Naive thymus-derived CD4-positive, alpha-beta T cell (primary cell): ENCODE results near the gene HSFX4. TPM values are rescaled to one million over a fixed set of nuclear protein-coding genes. Genes with fewer than 3 reads are reported as not detected.
"Not testable (repeated sequence)": the region's sequence is repeated elsewhere in the genome, so short reads cannot be mapped to it uniquely, and the experiment has no call there.

ENCODE experiments used
- ATAC-seq: fragments of 150-1000 bp; cut with Tn5 transposase; 2 replicates; pipeline ENCODE4 v1.10.0; 2021; ENCODE audit warnings: mild to moderate bottlenecking, moderate library complexity
- CTCF ChIA-PET: fragments of 350-600 bp; sonication (Branson Sonifier 250); formaldehyde crosslinking; loops from one replicate; lab custom pipeline; 2021; ENCODE audit warnings: antibody characterized with exemption; lab: Charles Lee
- POLR2A ChIA-PET: fragments of 350-600 bp; sonication (Branson Sonifier 250); formaldehyde crosslinking; loops from one replicate; lab custom pipeline; 2021; ENCODE audit warnings: antibody characterized with exemption, inconsistent platforms; lab: Charles Lee
- DNase-seq, 9 donors: peaks; one replicate each; pipeline versions ENCODE4 v3.0.0 to v3.0.0-alpha.2; 2020 to 2022; ENCODE audit warnings: mixed read lengths in 1 of 9
- H3K27ac ChIP-seq: one replicate; pipeline ENCODE4 v1.7.0; 2013; ENCODE audit warnings: mild to moderate bottlenecking, low read depth, low read length, moderate library complexity
- H3K27me3 ChIP-seq, 2 donors: one replicate each; pipeline ENCODE4 v1.7.0; 2013; ENCODE audit warnings: low read length in 2 of 2, mild to moderate bottlenecking in 2 of 2, moderate library complexity in 2 of 2; ENCODE audit not compliant: control insufficient read depth in 2 of 2, insufficient read depth in 2 of 2
- H3K36me3 ChIP-seq, 3 experiments: 1 replicate in 2 of 3; 2 replicates in 1 of 3; pipeline ENCODE4 v1.7.0; 2013; ENCODE audit warnings: low read length in 3 of 3, mild to moderate bottlenecking in 3 of 3, moderate library complexity in 1 of 3; ENCODE audit not compliant: insufficient read depth in 3 of 3, control insufficient read depth in 2 of 3
- H3K4me1 ChIP-seq, 2 donors: one replicate each; pipeline ENCODE4 v1.7.0; 2013; ENCODE audit warnings: low read length in 2 of 2, mild to moderate bottlenecking in 2 of 2, moderate library complexity in 1 of 2; ENCODE audit not compliant: control insufficient read depth in 2 of 2, insufficient read depth in 2 of 2
- H3K4me3 ChIP-seq: 2 replicates; pipeline ENCODE4 v1.7.0; 2013; ENCODE audit warnings: mild to moderate bottlenecking, low read length
- H3K9me3 ChIP-seq, 3 experiments: 1 replicate in 2 of 3; 2 replicates in 1 of 3; pipeline ENCODE4 v1.7.0; 2013; ENCODE audit warnings: low read length in 3 of 3; ENCODE audit not compliant: control insufficient read depth in 2 of 3
- H3K27ac Mint-ChIP-seq, 9 donors: one replicate each; pipeline ENCODE4 v1.8.0; 2020 to 2022; ENCODE audit warnings: mixed read lengths in 9 of 9, mild to moderate bottlenecking in 8 of 9, moderate library complexity in 5 of 9, inconsistent platforms in 2 of 9
- H3K27me3 Mint-ChIP-seq, 5 donors: one replicate each; pipeline ENCODE4 v1.8.0; 2021 to 2022; ENCODE audit warnings: mixed read lengths in 5 of 5, mild to moderate bottlenecking in 1 of 5
- H3K36me3 Mint-ChIP-seq, 5 donors: one replicate each; pipeline ENCODE4 v1.8.0; 2020 to 2022; ENCODE audit warnings: mixed read lengths in 5 of 5, mild to moderate bottlenecking in 3 of 5, inconsistent platforms in 1 of 5
- H3K4me1 Mint-ChIP-seq, 7 donors: one replicate each; pipeline ENCODE4 v1.8.0; 2020 to 2022; ENCODE audit warnings: mixed read lengths in 7 of 7, mild to moderate bottlenecking in 3 of 7, inconsistent platforms in 1 of 7
- H3K4me3 Mint-ChIP-seq, 10 donors: one replicate each; pipeline ENCODE4 v1.8.0; 2020 to 2022; ENCODE audit warnings: mild to moderate bottlenecking in 10 of 10, mixed read lengths in 10 of 10, moderate library complexity in 6 of 10, inconsistent platforms in 2 of 10
- H3K9me3 Mint-ChIP-seq, 11 donors: one replicate each; pipeline ENCODE4 v1.8.0; 2020 to 2022; ENCODE audit warnings: mixed read lengths in 11 of 11, mild to moderate bottlenecking in 4 of 11, inconsistent platforms in 1 of 11, moderate library complexity in 1 of 11
- intact Hi-C, 2 donors: fragments of 100-400 bp; cut with micrococcal nuclease; formaldehyde crosslinking; loops; one replicate each; pipeline ENCODE4 v1.15.1; 2023
- polyA plus RNA-seq, 2 donors: library from polyadenylated mRNA; unstranded; fragments of 300-500 nt; fragmentation: Illumina TruSeq; gene quantifications; one replicate each; pipeline ENCODE4 v1.2.3, GENCODE V29; 2021
- total RNA-seq, 6 experiments: library from RNA in 5 of 6; stranded (reverse) in 5 of 6; gene quantifications; 1 replicate in 5 of 6; 2 replicates in 1 of 6; pipeline ENCODE4 v1.2.3 and lab custom pipeline; 2021 to 2026

HSFX4 gene
- total and polyA plus RNA-seq, 7 experiments from 2014 or later, result not detected

GRCh38 chrX:149927245-149927963 is 2.0 kb upstream of the HSFX4 start:
- H3K27ac Mint-ChIP-seq, H3K9me3 Mint-ChIP-seq, H3K4me1 ChIP-seq, H3K27me3 Mint-ChIP-seq, H3K27ac ChIP-seq, H3K4me3 ChIP-seq, ATAC-seq, H3K36me3 ChIP-seq, DNase-seq, H3K36me3 Mint-ChIP-seq, H3K4me3 Mint-ChIP-seq, intact Hi-C loops, H3K4me1 Mint-ChIP-seq, H3K27me3 ChIP-seq, H3K9me3 ChIP-seq, POLR2A ChIA-PET, CTCF ChIA-PET: not testable (repeated sequence)

- CTCF ChIA-PET, H3K4me3 ChIP-seq, H3K4me3 Mint-ChIP-seq, H3K9me3 Mint-ChIP-seq, H3K27me3 ChIP-seq, H3K27ac Mint-ChIP-seq, H3K27me3 Mint-ChIP-seq, H3K27ac ChIP-seq, POLR2A ChIA-PET, H3K36me3 Mint-ChIP-seq, H3K4me1 Mint-ChIP-seq, DNase-seq, H3K4me1 ChIP-seq, H3K9me3 ChIP-seq, ATAC-seq, intact Hi-C loops, H3K36me3 ChIP-seq: not testable (repeated sequence)
Observed at GRCh38 chrX:149927964-149928258, 1.5 kb upstream of the HSFX4 start.

- H3K4me1 Mint-ChIP-seq, H3K36me3 ChIP-seq, H3K27me3 ChIP-seq, H3K4me3 ChIP-seq, DNase-seq, CTCF ChIA-PET, H3K4me1 ChIP-seq, H3K36me3 Mint-ChIP-seq, H3K9me3 ChIP-seq, ATAC-seq, POLR2A ChIA-PET, H3K27ac ChIP-seq, H3K9me3 Mint-ChIP-seq, H3K27me3 Mint-ChIP-seq, intact Hi-C loops: not testable (repeated sequence)
- Mint-ChIP-seq H3K27ac (peak overlapping the region in 1 of 9 donors; percentile 82), H3K4me3 (peak overlapping the region in 1 of 10 donors; percentile 48)
Observed at GRCh38 chrX:149928635-149929034, 738 bp upstream of the HSFX4 start.

GRCh38 chrX:149931355-149931754 is 2.0 kb downstream of the HSFX4 start:
- POLR2A ChIA-PET, result not testable (repeated sequence)

GRCh38 chrX:149932150-149932549 is 2.8 kb downstream of the HSFX4 start:
- not testable (repeated sequence) for H3K36me3 Mint-ChIP-seq

More at GRCh38 chrX:149931355-149931754, 2.0 kb downstream of the HSFX4 start:
- H3K9me3 Mint-ChIP-seq, H3K4me3 Mint-ChIP-seq, H3K27me3 ChIP-seq, H3K27me3 Mint-ChIP-seq, H3K9me3 ChIP-seq, H3K4me3 ChIP-seq, ATAC-seq, DNase-seq, H3K27ac ChIP-seq, H3K36me3 Mint-ChIP-seq, H3K27ac Mint-ChIP-seq, H3K4me1 Mint-ChIP-seq, H3K4me1 ChIP-seq: not testable (repeated sequence)
- CTCF ChIA-PET, result interaction anchor here (0.6 kb wide), 1 partner anchor 635 kb away, joined by 3 read pairs; no protein-coding TSS in a partner anchor
- intact Hi-C loops, result loop anchor here in 1 of 2 donors (10.0 kb wide), 5 partner anchors 297 to 763 kb away; partner anchors contain the start of genes IDS, MAMLD1, MTM1 and MTMR1
- H3K36me3 ChIP-seq, result peaks cover 0 to 10% (median 0%) of the 10 kb centered on the region in 3 experiments

GRCh38 chrX:149932970-149933369 is 3.6 kb downstream of the HSFX4 start:
- CTCF ChIA-PET, H3K27me3 Mint-ChIP-seq, ATAC-seq, H3K9me3 ChIP-seq, DNase-seq, H3K4me3 Mint-ChIP-seq, H3K9me3 Mint-ChIP-seq, H3K27ac ChIP-seq, POLR2A ChIA-PET, H3K4me3 ChIP-seq, H3K4me1 Mint-ChIP-seq, H3K4me1 ChIP-seq, H3K36me3 Mint-ChIP-seq, H3K27me3 ChIP-seq, H3K27ac Mint-ChIP-seq: not testable (repeated sequence)
- intact Hi-C loops, result loop anchor here in 1 of 2 donors (10.0 kb wide), 5 partner anchors 298 to 762 kb away; partner anchors contain the start of genes IDS, MAMLD1, MTM1 and MTMR1
- peaks cover 0 to 10% (median 0%) of the 10 kb centered on the region in 3 experiments for H3K36me3 ChIP-seq

More at GRCh38 chrX:149932150-149932549, 2.8 kb downstream of the HSFX4 start:
- POLR2A ChIA-PET, H3K4me1 ChIP-seq, H3K9me3 ChIP-seq, H3K4me3 Mint-ChIP-seq, DNase-seq, ATAC-seq, H3K4me3 ChIP-seq, H3K27ac ChIP-seq, H3K9me3 Mint-ChIP-seq, H3K27me3 ChIP-seq, H3K27ac Mint-ChIP-seq, H3K4me1 Mint-ChIP-seq, H3K27me3 Mint-ChIP-seq: not testable (repeated sequence)
- intact Hi-C loops, result loop anchor here in 1 of 2 donors (10.0 kb wide), 5 partner anchors 297 to 763 kb away; partner anchors contain the start of genes IDS, MAMLD1, MTM1 and MTMR1
- CTCF ChIA-PET, result interaction anchor here (0.6 kb wide), 1 partner anchor 634 kb away, joined by 3 read pairs; no protein-coding TSS in a partner anchor
- H3K36me3 ChIP-seq, result peaks cover 0 to 10% (median 0%) of the 10 kb centered on the region in 3 experiments

- H3K9me3 Mint-ChIP-seq, DNase-seq, H3K4me3 ChIP-seq, H3K36me3 Mint-ChIP-seq, H3K4me1 Mint-ChIP-seq, H3K4me1 ChIP-seq, H3K27me3 ChIP-seq, CTCF ChIA-PET, H3K9me3 ChIP-seq, H3K27me3 Mint-ChIP-seq, ATAC-seq, POLR2A ChIA-PET, H3K4me3 Mint-ChIP-seq, H3K27ac ChIP-seq, H3K27ac Mint-ChIP-seq: not testable (repeated sequence)
- intact Hi-C loops, result loop anchor here in 1 of 2 donors (10.0 kb wide), 5 partner anchors 299 to 761 kb away; partner anchors contain the start of genes IDS, MAMLD1, MTM1 and MTMR1
- peaks cover 0 to 10% (median 0%) of the 10 kb centered on the region in 3 experiments for H3K36me3 ChIP-seq
Observed at GRCh38 chrX:149933547-149933946, 4.2 kb downstream of the HSFX4 start.
